NCI-H1048 (cell line): ENCODE data around the gene ATAD1.
"Not testable (repeated sequence)": the region's sequence is repeated elsewhere in the genome, so short reads cannot be mapped to it uniquely, and the experiment has no call there.

Source experiments
- DNase-seq: peaks from one replicate; lab custom pipeline; 2025; lab: John Stamatoyannopoulos, UW

ATAD1 gene

DNA sequence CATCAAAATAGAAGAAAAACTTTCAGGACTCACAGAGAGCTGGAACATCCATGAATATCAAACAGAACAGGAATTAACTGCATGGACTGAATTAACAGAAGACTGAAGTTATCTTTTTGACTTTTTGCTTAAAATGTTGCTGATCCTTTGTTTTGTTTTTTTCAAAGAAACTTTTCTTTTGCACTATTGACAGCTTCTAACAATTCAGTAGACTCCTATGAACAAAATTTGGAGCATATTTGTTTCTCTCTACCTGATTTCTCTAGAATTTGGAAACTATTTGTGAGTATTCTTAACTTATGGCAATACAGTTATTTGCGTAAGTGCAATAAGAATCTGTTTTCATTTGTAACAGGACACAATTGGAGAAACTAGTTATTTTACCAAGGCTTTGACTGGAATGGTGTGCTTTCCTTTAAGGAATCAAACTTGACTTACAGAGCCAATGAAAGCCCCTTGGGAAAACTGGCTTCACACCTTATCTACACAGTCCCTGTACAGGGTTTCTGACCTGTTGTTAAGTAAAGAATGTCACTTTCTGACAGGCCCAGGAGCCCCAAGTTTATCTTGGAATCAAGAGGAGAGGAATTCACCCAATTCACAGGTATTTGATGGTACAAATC, 16.1 kb downstream of the ATAD1 start:
- DNase-seq = not testable (repeated sequence)

DNA sequence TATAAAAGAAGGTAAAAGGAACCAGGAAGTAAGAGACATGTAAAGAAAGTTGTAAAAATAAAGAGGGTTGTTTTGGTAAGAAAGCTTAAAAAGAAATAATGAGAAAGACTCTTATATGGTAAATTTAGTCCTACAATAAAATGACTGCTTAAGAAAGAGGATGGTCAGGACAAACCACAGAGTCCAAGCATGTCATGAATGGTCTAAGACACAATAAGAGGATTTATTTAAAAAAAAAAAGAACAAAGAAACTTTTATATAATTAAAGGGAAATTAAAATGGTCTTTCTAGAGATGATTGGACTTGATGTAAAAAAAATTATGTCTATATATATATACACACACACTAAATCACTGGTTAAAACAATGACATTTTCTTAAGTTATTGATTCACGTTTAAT, 18.2 kb downstream of the ATAD1 start:
- DNase-seq = no peak

DNA sequence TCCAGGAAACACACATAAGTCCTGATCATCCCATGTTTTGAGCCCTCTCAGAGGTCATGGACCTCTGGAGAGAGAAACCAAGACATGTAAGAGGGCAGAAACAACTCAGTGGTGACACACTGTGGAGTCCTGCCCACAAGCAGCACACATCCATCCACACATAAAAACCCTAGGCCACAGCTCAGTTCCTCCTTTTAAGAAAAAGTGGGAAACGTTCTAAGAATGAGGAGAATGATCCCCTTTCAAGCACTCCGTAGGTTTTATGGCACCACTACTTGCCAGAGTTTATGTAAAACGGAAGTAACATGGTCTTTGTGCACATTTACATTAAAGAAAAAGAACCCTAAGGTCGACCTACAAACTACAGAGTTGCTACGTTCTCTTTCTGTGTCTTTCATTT, 19.9 kb downstream of the ATAD1 start:
- DNase-seq = no peak

GRCh38 chr10:87794285-87794684, 23.7 kb downstream of the ATAD1 start:
- no peak for DNase-seq

GRCh38 chr10:87790185-87790584, 27.8 kb downstream of the ATAD1 start:
- no peak for DNase-seq

- no peak for DNase-seq
Measured at GRCh38 chr10:87786421-87786820, 31.6 kb downstream of the ATAD1 start.

DNA sequence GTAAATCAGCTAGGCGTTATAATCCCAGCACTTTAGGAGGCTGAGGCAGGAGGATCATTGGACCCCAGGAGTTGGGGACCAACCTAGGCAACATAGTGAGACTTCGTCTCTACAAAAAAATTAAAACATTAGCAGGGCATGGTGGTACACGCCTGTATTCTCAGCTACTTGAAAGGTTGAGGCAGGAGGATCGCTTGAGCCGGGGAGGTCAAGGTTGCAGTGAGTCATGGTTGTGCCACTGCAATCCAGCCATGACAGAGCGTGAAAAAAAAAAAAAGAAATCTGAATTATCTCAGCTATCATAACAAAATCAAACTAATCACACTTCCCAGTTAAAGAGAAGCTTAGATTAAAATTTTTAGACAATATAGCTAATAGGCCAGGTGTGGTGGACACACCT, 35.3 kb downstream of the ATAD1 start:
- no peak for DNase-seq

DNA sequence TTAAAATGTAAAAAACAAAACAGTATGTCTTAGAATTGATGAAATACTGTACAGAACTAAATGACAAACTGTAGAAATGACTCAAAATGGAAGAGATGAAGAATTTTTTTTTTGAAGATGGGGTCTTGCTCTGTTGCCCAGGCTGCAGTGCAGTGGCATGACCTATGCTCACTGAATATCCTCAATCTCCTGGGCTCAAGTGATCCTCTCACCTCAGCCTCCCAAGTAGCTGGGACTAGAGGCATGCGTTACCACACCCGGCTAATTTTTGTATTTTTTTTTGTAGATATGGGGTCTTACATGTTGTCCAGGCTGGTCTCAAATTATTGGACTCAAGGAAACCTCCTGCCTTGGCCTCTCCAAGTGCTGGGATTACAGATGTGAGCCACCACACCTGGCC, 36.5 kb downstream of the ATAD1 start:
- no peak for DNase-seq

DNA sequence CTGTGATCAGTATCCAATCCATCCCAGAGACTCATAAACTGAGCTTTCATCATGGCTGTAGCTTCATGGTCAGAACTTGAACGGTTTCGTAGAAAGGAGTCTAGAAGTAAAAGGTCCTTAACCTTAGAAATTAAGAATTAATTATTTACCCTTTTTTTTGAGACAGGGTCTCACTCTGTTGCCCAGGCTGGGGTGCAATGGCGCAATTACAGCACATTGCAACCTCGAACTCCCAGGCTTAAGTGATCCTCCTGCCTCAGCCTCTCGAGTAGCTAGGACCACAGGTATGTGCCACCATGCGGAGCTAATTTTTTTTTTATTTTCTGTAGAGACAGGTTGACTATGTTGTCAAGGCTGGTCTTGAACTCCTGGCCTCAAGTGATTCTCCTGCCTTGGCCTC, 41.7 kb downstream of the ATAD1 start:
- DNase-seq = no peak

- DNase-seq = no peak
Measured at GRCh38 chr10:87775766-87776165, 42.3 kb downstream of the ATAD1 start.

DNA sequence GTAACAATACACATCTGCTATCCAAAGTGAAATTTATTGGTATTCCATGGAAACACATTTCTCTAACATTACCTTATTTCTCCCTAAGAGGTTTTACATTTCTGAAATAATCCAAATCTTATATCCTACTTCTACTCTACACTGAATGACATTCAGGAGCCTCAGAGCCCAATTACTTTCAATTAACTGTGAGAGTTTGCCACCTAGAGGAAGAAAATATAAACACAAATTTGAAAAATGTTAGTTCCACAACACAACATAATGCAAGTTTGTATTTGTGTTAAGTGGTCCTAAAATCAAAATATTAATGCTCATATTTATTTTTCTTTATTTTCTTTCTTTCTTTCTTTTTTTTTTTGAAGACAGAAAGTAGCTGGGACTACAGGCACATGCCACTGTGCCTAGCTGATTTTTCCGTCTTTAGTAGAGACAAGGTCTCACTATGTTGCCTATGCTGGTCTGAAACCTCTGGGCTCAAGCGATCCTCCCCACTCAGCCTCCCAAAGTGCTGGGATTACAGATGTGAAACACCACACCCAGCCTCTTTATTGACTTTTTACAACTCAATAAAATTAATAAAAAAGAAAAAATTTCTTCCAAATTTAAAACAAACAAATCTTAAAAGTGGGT, 46.0 kb downstream of the ATAD1 start:
- no peak for DNase-seq

DNA sequence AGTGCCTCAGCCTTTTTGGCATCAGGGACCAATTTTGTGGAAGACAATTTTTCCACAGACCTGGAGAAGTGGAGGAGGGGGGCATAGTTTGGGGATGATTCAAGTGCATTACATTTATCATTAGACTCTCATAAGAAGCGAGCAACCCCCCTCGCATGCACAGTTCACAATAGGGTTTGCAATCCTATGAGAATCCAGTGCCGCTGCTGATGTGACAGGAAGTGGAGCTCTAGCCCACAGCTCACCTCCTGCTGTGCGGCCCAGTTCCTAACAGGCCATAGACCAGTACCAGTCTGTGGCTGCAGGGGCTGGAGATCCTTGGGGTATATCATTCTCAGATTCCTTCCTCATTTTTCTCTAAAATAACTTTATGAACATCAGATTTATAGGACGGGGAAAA, 50.8 kb downstream of the ATAD1 start:
- no peak for DNase-seq

DNA sequence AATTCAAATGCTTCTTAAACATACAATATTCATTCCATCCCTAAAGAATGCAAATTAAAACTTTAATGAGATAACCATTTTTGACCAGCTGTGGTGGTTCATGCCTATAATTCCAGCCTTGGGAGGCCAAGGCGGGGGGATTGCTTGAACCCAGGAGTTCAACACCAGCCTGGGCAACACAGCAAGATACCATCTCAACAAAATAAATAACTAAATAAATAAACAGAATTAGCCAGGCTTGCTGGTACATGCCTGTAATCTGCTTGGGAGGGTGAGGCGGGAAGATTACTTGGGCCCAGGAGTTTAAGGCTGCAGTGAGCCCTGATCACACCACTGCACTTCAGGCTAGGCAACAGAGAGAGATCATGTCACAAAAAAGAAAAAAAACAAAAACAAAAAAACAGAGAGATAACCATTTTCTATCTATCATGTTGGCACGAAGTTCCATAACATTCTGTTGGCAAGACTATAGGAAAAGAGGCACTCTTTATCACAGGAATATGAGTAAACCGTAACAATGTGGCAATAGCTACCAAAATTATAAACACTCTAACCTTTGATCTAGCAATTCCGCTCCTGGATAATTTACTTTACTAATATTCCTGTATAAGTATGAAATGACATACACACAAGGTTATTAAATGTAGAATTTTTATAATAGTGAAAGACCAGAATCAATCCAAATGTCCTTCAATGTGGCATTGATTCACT, 52.2 kb downstream of the ATAD1 start:
- DNase-seq = no peak

DNA sequence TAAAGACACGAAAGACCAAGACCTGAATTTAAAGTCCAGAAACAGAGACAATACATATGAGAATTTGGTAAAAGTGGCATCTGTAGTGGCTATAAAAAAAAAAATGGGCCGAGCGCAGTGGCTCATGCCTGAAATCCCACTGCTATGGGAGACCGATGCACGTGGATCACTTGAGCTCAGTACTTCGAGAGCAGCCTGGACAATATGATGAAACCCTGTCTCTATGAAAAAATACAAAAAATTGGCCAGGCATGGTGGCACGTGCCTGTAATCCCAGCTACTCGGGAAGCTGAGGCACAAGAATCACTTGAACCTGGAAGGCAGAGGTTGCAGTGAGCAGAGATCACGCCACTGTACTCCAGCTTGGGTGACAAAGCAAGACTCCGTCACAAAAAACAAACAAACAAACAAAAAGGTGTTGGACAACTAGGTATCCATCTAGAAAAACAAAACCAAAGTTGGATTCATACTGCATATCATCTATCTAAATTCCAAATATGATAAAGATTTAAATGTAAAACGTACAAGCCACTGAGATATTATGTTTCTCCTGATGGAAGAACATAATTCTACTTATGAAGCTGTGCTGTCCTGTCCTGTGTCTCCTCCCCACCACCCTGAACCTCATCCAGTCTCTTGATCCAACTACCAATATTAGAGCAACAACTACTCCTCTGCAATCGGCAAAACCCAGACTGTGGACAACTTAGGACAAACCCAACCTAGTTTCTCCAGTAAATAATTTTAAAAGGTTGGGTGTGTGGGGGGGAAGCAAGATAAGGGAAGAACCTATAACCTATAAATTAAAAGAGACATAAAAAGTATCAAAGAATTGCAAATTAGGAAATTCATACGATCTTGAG, 53.7 kb downstream of the ATAD1 start:
- no peak for DNase-seq

GRCh38 chr10:87763086-87763861, 54.8 kb downstream of the ATAD1 start:
- no peak for DNase-seq

- no peak for DNase-seq
Measured at GRCh38 chr10:87761892-87762291, 56.1 kb downstream of the ATAD1 start.

GRCh38 chr10:87761153-87761552, 56.9 kb downstream of the ATAD1 start:
- DNase-seq = no peak

- no peak for DNase-seq
Measured at GRCh38 chr10:87760195-87760905, 57.7 kb downstream of the ATAD1 start.

GRCh38 chr10:87759551-87759950, 58.5 kb downstream of the ATAD1 start:
- DNase-seq = no peak

- DNase-seq = no peak
Measured at GRCh38 chr10:87757685-87758084, 60.3 kb downstream of the ATAD1 start.
